CD14-positive monocyte (primary cell): ENCODE results near the gene KLK12. TPM values are rescaled to one million over a fixed set of nuclear protein-coding genes. Genes with fewer than 3 reads are reported as not detected.

Source experiments
- DNase-seq, 3 donors: peaks; one replicate each; pipeline ENCODE4 v3.0.0-alpha.2; 2011 to 2022
- H2AFZ ChIP-seq: 2 replicates; pipeline ENCODE4 v1.6.0; 2012; ENCODE audit warnings: mild to moderate bottlenecking, low read depth, low read length, inconsistent platforms; ENCODE audit not compliant: insufficient read depth, poor library complexity, severe bottlenecking
- H3K27ac ChIP-seq, 2 donors: 1 replicate in 1 of 2; 2 replicates in 1 of 2; pipeline ENCODE4 v1.5.1; 2012 to 2013; ENCODE audit warnings: low read length in 2 of 2, control low read depth in 1 of 2, inconsistent platforms in 1 of 2, low read depth in 1 of 2, mild to moderate bottlenecking in 1 of 2
- H3K27me3 ChIP-seq, 2 donors: one replicate each; pipeline versions ENCODE4 v1.6.0 to v1.6.1; 2011 to 2013; ENCODE audit warnings: low read length in 2 of 2; ENCODE audit not compliant: control insufficient read depth in 2 of 2, insufficient read depth in 2 of 2
- H3K36me3 ChIP-seq, 2 donors: replicated peaks in 1 of 2; 1 replicate in 1 of 2; 2 replicates in 1 of 2; pipeline versions ENCODE4 v1.5.1 to v1.6.1; 2012 to 2013; ENCODE audit warnings: low read length in 2 of 2, control low read depth in 1 of 2, inconsistent platforms in 1 of 2, mild to moderate bottlenecking in 1 of 2; ENCODE audit not compliant: insufficient read depth in 2 of 2, control insufficient read depth in 1 of 2
- H3K4me1 ChIP-seq, 2 donors: 1 replicate in 1 of 2; 2 replicates in 1 of 2; pipeline versions ENCODE4 v1.5.1 to v1.6.1; 2012 to 2013; ENCODE audit warnings: low read length in 2 of 2, control low read depth in 1 of 2, inconsistent platforms in 1 of 2, mild to moderate bottlenecking in 1 of 2, moderate library complexity in 1 of 2; ENCODE audit not compliant: insufficient read depth in 2 of 2, control insufficient read depth in 1 of 2
- H3K4me2 ChIP-seq: replicated peaks from 2 replicates; pipeline ENCODE3; 2012; ENCODE audit warnings: low read length, moderate library complexity, mild to moderate bottlenecking; ENCODE audit not compliant: poor library complexity, severe bottlenecking; ENCODE audit errors: extremely low read depth
- H3K4me3 ChIP-seq, 3 experiments: fragments of 200-600 bp in 1 of 3; sonication (generic) in 1 of 3; replicated peaks in 1 of 3; 1 replicate in 2 of 3; 2 replicates in 1 of 3; pipeline ENCODE4 v1.5.1; 2011 to 2013; ENCODE audit warnings: low read length in 3 of 3, mild to moderate bottlenecking in 3 of 3, control low read depth in 2 of 3, low read depth in 2 of 3, inconsistent platforms in 1 of 3, moderate library complexity in 1 of 3
- H3K79me2 ChIP-seq: 2 replicates; pipeline ENCODE4 v1.6.0; 2012; ENCODE audit warnings: mild to moderate bottlenecking, control low read depth, inconsistent platforms, low read length, moderate library complexity; ENCODE audit not compliant: insufficient read depth
- H3K9ac ChIP-seq: 2 replicates; pipeline ENCODE4 v1.6.0; 2017; ENCODE audit warnings: low read length, mild to moderate bottlenecking; ENCODE audit not compliant: insufficient read depth, poor library complexity, severe bottlenecking
- H3K9me3 ChIP-seq, 2 donors: replicated peaks in 1 of 2; 1 replicate in 1 of 2; 2 replicates in 1 of 2; pipeline versions ENCODE4 v1.5.1 to v1.6.1; 2012 to 2013; ENCODE audit warnings: low read length in 2 of 2, control low read depth in 1 of 2; ENCODE audit not compliant: control insufficient read depth in 1 of 2, insufficient read depth in 1 of 2
- H4K20me1 ChIP-seq: 2 replicates; pipeline ENCODE4 v1.6.0; 2012; ENCODE audit warnings: mild to moderate bottlenecking, low read length, control low read depth, moderate library complexity; ENCODE audit not compliant: insufficient read depth
- H3K27ac Mint-ChIP-seq, 7 donors: one replicate each; pipeline ENCODE4 v1.8.0; 2020; ENCODE audit warnings: mild to moderate bottlenecking in 7 of 7, mixed read lengths in 7 of 7, moderate library complexity in 6 of 7, inconsistent platforms in 2 of 7
- H3K27me3 Mint-ChIP-seq, 3 donors: one replicate each; pipeline ENCODE4 v1.8.0; 2021 to 2022; ENCODE audit warnings: low read depth in 3 of 3, mild to moderate bottlenecking in 3 of 3, mixed read lengths in 3 of 3, moderate library complexity in 3 of 3, inconsistent platforms in 1 of 3
- H3K36me3 Mint-ChIP-seq, 2 donors: one replicate each; pipeline ENCODE4 v1.8.0; 2020; ENCODE audit warnings: mixed read lengths in 2 of 2, inconsistent platforms in 1 of 2, mild to moderate bottlenecking in 1 of 2
- H3K4me1 Mint-ChIP-seq: one replicate; pipeline ENCODE4 v1.8.0; 2020; ENCODE audit warnings: mild to moderate bottlenecking, mixed read lengths
- H3K4me3 Mint-ChIP-seq, 2 donors: one replicate each; pipeline ENCODE4 v1.8.0; 2020; ENCODE audit warnings: mild to moderate bottlenecking in 2 of 2, mixed read lengths in 2 of 2, moderate library complexity in 1 of 2
- H3K9me3 Mint-ChIP-seq, 7 donors: one replicate each; pipeline ENCODE4 v1.8.0; 2020 to 2022; ENCODE audit warnings: mixed read lengths in 7 of 7, mild to moderate bottlenecking in 6 of 7, moderate library complexity in 6 of 7, inconsistent platforms in 2 of 7
- WGBS: methylation state at CpG from one replicate; pipeline ENCODE4 v1.1.5; 2013; ENCODE audit warnings: missing lambda C conversion rate; ENCODE audit not compliant: insufficient coverage; 5-methylcytosine and 5-hydroxymethylcytosine counted together
- intact Hi-C, 2 donors: fragments of 100-400 bp; cut with micrococcal nuclease; formaldehyde crosslinking; loops; one replicate each; pipeline versions ENCODE4 v1.15.0 to v1.15.1; 2023
- polyA plus RNA-seq, 3 donors: library from polyadenylated mRNA; depleted of rRNA in 1 of 3; unstranded in 2 of 3; stranded (reverse) in 1 of 3; fragments of 300-500 nt in 2 of 3; fragments of >200 nt in 1 of 3; fragmentation: Illumina TruSeq in 2 of 3; gene quantifications; 1 replicate in 2 of 3; 2 replicates in 1 of 3; pipeline ENCODE4 v1.2.3, GENCODE V29; 2012 to 2021
- TF ChIP-seq, protein P1 (sequence below): fragments of 200-600 bp; IDR thresholded peaks from one replicate; pipeline ENCODE4 v1.8.0; 2022; ENCODE audit warnings: antibody characterized with exemption, mild to moderate bottlenecking

The KLK12 gene
- polyA plus RNA-seq, 3 donors: not detected

DNA sequence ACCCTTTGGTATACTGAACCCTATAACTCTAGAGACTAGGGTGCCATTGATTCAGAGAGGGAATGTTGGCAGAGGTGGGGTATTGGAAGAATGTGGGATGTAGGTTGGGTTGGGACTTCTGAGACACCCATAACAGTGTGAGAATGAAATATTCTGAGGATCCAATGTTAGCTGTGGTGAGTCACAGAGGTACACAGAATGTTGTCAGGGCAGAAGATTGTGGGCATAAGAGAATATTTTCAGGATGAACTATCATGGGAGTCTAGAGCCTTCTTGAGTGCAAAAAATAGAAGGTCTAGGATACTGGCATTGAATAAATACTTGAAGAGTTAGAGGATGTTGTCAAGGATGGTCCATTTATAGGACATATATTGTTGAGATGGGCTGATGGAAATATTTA is 21.1 kb upstream of the KLK12 start:
- TF ChIP-seq, protein P1, sequence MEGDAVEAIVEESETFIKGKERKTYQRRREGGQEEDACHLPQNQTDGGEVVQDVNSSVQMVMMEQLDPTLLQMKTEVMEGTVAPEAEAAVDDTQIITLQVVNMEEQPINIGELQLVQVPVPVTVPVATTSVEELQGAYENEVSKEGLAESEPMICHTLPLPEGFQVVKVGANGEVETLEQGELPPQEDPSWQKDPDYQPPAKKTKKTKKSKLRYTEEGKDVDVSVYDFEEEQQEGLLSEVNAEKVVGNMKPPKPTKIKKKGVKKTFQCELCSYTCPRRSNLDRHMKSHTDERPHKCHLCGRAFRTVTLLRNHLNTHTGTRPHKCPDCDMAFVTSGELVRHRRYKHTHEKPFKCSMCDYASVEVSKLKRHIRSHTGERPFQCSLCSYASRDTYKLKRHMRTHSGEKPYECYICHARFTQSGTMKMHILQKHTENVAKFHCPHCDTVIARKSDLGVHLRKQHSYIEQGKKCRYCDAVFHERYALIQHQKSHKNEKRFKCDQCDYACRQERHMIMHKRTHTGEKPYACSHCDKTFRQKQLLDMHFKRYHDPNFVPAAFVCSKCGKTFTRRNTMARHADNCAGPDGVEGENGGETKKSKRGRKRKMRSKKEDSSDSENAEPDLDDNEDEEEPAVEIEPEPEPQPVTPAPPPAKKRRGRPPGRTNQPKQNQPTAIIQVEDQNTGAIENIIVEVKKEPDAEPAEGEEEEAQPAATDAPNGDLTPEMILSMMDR: no peak
- no peaks in the 10 kb centered on the region for H3K9me3 ChIP-seq
- Mint-ChIP-seq H3K27ac (no peak overlapping the region), H3K27me3 (peaks cover 12 to 41% (median 24%) of the 10 kb centered on the region in 3 donors), H3K9me3 (peaks cover 0 to 2% (median 0%) of the 10 kb centered on the region in 7 donors), H3K4me1 (no peaks in the 10 kb centered on the region), H3K4me3 (no peak overlapping the region), H3K36me3 (no peaks in the 10 kb centered on the region)
- H3K4me2 ChIP-seq: no peak overlapping the region
- no peaks in the 10 kb centered on the region for H4K20me1 ChIP-seq
- no peak overlapping the region for H2AFZ ChIP-seq
- no peak overlapping the region for H3K9ac ChIP-seq
- H3K4me3 ChIP-seq: no peak overlapping the region
- H3K27ac ChIP-seq: no peak overlapping the region
- H3K27me3 ChIP-seq: peaks cover 2 to 13% of the 10 kb centered on the region in 2 donors
- intact Hi-C loops: no loop called here
- DNase-seq: no peak
- no peaks in the 10 kb centered on the region for H3K4me1 ChIP-seq
- no peaks in the 10 kb centered on the region for H3K79me2 ChIP-seq
- no peaks in the 10 kb centered on the region for H3K36me3 ChIP-seq

- no peaks in the 10 kb centered on the region for H3K4me1 ChIP-seq
- no peak overlapping the region for H3K4me2 ChIP-seq
- no peak overlapping the region for H3K4me3 Mint-ChIP-seq
- H3K36me3 ChIP-seq: no peaks in the 10 kb centered on the region
- H3K4me3 ChIP-seq: no peak overlapping the region
- no peak for DNase-seq
- H3K79me2 ChIP-seq: no peaks in the 10 kb centered on the region
- peaks cover 0 to 5% of the 10 kb centered on the region in 2 donors for H3K27me3 ChIP-seq
- TF ChIP-seq, protein P1: no peak
- H3K9me3 Mint-ChIP-seq: peaks cover 0 to 14% (median 6%) of the 10 kb centered on the region in 7 donors
- H3K27ac Mint-ChIP-seq: no peak overlapping the region
- no peaks in the 10 kb centered on the region for H3K4me1 Mint-ChIP-seq
- no peak overlapping the region for H3K27ac ChIP-seq
- WGBS: 10% methylated on average over 2 of the region's 4 CpGs
- H2AFZ ChIP-seq: no peak overlapping the region
- no peak overlapping the region for H3K9ac ChIP-seq
- peaks cover 8 to 27% (median 26%) of the 10 kb centered on the region in 3 donors for H3K27me3 Mint-ChIP-seq
- H3K36me3 Mint-ChIP-seq: no peaks in the 10 kb centered on the region
- H4K20me1 ChIP-seq: no peaks in the 10 kb centered on the region
- no peaks in the 10 kb centered on the region for H3K9me3 ChIP-seq
- intact Hi-C loops: no loop called here
These were observed 12.2 kb upstream of the KLK12 start for GRCh38 chr19:51047031-51047335.
